GM18498 (cell line): ENCODE measurements around the gene RIMBP2.
"Not testable (repeated sequence)": the region's sequence is repeated elsewhere in the genome, so short reads cannot be mapped to it uniquely, and the experiment has no call there.

Source experiments
- ATAC-seq: cut with Tn5 transposase; IDR thresholded peaks from one replicate; pipeline ENCODE4 v1.9.1; 2021; ENCODE audit warnings: mild to moderate bottlenecking, moderate library complexity; ENCODE audit not compliant: unreplicated experiment

RIMBP2 gene

DNA sequence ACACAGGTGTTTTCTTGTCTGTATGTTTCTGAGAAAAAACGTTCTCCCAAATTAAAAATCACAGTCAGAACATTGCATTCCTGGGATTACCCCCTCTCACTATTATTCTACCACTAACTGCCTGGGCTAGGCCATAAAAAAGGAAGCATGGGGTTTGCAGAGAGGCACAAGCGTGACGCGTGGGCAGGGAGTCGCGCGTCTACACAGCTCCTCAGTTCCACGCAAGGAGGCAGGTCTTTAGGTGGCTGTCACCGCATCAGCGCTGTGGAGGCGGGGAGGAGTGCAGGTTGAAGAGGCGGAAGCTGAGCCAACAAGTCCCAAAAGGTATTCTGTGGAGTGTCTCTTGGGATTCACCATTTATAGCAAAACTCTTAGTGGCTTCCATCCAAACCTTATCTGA, 109.9 kb downstream of the RIMBP2 start:
- no peak for ATAC-seq

- ATAC-seq = no peak
Observed at GRCh38 chr12:130603396-130603965, 112.6 kb downstream of the RIMBP2 start.

DNA sequence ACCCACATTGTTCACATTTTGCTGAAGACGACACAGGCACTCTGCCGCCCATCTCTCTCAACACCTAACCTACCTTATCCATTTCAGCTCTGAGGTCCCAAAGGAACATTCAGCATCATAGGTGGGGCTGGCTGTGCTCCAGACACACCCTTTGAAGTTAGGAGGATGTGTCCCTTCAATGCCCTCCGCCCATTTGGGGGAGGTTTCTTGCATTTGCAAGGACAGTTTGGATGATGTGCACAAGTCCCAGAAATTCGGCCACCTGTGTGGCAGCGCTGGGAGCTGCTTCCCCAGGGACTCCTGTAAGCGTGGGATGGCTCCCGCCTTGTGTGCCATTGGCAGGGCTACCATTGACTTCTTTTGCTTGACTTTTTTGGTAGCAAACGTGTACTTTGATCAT, 113.8 kb downstream of the RIMBP2 start:
- no peak for ATAC-seq

DNA sequence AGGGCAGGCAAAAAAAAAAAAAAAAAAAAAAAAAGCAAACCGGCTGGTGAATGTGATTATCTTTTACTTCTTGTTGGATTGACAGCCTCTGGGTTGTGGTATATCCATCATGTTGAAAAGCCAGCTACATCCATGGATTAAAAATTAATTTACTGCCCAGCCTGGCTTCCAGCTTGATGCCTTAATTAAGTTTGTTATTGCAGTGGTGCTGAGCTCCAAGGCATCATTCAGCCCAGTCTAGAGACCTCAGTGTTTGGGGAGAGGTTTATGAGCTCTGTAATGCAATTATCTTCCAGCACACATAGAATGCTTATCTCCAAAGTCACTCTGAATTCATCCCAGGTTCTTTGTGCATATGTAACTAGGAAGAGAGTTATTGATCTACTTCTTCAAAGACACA, 114.8 kb downstream of the RIMBP2 start:
- no peak for ATAC-seq

DNA sequence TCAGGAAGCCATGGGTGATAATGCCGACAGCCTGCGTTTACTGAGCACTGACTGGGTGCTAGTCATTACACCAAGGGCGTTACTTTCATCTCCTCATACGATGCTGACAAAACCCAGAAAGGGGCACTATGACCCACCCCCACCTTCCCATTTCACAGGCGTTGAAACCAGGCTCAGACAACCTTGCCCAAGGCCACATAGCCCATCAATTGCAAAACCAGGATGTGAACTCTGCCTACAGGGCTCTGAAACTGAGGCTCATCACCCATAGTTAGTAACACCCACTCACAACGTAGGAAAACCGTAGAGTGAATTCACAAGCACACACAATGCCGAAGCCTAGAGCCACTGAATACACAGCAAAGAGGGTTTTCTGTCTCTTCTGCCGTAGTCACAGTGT, 119.9 kb downstream of the RIMBP2 start:
- ATAC-seq = no peak

DNA sequence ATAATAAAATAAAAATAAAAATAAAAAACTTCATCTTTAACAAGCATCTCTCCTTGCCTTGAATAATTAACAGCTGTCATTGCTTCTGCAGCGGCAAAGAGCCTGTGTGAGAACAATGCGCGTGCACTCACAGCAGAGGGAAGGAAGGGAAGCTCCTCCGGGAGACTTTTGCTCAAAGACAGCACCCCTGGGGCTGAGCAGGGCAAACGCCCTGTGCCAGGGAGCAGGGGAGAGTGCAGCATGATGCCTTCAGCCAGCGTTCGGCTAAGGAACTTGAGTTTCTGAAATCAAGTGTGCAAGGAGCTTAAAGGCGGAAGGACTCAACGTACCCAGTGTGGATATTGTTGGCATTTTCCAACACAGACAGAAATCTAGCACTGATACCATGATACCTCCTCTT, 120.5 kb downstream of the RIMBP2 start:
- ATAC-seq = no peak

DNA sequence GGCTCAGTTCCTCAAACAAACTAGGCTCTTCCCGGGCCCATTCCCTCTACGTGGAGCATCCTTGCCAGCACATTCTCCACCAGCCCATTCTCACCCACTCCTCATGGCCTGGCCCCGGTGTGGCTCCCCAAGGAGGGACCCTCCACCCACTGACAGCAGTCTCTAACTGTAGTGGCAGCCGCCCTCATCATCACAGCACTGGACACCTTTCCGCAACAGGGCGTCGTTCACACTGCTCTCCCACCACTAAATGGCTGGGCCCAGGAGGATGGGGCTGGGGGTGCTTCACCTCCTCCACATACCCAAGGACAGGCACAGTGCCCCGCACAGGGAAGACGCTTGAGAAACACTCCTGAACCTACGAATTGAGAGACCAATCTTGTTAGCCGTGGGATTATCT, 123.0 kb downstream of the RIMBP2 start:
- ATAC-seq = no peak

DNA sequence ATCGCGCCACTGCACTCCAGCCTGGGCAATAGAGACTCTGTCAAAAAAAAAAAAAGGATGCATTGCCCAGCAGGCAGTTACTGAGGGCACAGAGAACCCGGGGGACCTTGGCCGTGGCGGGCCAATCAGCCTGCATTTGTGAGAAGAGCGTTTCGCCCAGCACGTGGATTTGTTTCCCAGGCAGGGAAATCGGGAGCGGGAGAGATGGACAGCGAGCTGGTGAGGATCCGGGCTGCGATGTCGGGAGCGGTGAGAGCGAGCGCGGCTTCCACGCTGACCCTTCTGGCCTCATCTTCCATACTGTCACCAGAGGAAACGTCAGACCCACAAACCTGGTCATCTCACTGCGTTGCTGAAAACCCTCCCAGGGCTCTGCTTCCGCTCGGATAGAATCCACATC, 123.5 kb downstream of the RIMBP2 start:
- no peak for ATAC-seq

GRCh38 chr12:130591736-130592135, 124.4 kb downstream of the RIMBP2 start:
- no peak for ATAC-seq

- no peak for ATAC-seq
Observed at GRCh38 chr12:130590685-130591084, 125.4 kb downstream of the RIMBP2 start.

GRCh38 chr12:130589540-130590317, 126.4 kb downstream of the RIMBP2 start:
- ATAC-seq = no peak

- ATAC-seq = no peak
Observed at GRCh38 chr12:130588696-130589539, 127.2 kb downstream of the RIMBP2 start.

GRCh38 chr12:130587966-130588365, 128.1 kb downstream of the RIMBP2 start:
- ATAC-seq = no peak

DNA sequence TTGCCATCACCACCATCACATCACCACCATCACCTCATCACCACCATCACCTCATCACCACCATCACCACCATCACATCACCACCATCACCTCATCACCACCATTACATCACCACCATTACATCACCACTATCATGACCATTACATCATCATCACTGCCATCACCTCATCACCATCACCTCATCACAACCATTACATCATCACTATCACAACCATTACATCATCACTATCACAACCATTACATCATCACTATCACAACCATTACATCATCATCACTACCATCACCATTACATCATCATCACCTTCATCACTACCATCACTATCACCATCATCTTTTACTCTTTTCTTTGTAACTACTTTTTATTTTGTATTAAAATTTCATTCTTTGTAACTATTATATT, 131.6 kb downstream of the RIMBP2 start:
- ATAC-seq = not testable (repeated sequence)

GRCh38 chr12:130583800-130584199, 132.3 kb downstream of the RIMBP2 start:
- no peak for ATAC-seq

DNA sequence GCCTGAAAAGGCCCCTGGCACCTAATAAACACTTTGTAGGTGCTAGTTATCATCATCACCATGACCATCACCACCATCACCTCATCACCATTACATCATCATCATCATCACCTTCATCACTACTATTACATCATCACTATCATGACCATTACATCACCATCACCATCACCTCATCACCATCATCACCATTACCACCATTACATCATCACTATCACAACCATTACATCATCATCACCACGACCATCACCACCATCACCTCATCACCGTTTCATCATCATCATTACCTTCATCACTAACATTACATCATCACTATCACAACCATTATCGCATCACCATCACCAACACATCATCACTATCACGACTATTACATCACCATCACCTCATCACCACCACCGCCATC, 132.8 kb downstream of the RIMBP2 start:
- no peak for ATAC-seq

GRCh38 chr12:130582286-130582685, 133.8 kb downstream of the RIMBP2 start:
- no peak for ATAC-seq

DNA sequence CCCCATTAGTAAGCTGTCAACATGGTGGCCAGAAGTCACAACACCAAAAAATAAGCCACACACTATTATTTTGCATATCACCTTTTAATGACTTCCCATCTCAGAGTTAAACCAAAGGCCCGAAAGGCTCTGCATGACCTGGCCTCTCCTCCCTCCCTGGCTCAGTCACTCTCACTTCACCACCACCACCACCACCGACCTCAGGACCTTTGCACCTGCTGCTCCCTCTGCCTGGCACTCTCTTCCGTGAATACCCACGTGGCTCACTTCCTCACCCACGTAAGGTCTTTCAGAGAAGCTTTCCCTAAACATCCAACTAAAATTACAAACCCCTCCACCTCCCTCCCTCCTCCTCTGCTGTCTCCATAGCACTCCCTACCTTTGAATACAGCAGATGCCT, 134.3 kb downstream of the RIMBP2 start:
- ATAC-seq = no peak

GRCh38 chr12:130579231-130579630, 136.9 kb downstream of the RIMBP2 start:
- no peak for ATAC-seq

- no peak for ATAC-seq
Observed at GRCh38 chr12:130577351-130577750, 138.7 kb downstream of the RIMBP2 start.

DNA sequence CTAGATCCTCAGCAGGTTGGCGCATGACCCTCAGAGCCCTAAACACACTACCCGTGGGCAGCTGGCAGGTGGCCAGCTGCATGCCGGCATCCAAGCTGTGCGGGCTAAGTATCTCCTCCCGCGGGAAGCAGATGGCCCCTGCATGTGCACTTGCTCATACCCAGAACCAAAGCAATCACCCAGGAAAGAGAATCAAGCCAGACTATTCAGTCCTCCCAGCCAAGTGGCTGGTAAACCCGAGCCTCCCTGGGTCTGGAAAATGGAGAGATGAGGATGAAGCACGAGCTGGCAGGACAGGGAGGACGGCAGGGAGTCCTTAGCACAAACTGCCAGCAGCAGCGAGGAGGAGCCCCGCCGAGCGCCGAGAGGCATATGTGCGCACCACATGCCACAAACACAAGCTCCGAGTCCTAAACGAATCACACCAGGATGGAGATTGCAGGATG, 139.7 kb downstream of the RIMBP2 start:
- no peak for ATAC-seq

DNA sequence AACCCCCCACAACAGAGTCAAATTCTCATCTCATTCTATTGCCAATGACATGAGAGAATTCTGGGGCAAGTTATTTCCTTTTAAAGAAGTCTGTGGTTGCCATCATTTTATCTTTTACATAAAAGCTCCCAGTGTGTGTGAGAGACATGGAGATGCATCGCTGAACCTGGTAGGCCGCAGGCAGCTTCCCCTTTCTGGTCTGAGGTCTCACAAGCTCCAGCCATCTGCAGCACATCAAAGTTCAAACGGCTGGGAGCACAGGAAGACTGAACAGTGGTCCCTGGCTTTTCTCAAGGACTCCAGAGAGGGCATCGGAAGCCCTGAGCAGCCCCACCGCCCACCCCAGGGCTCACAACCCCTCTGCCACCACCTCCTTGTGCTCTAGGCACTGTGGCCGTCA, 141.7 kb downstream of the RIMBP2 start:
- no peak for ATAC-seq
